GM12878 (cell line): ENCODE measurements around the gene AKT1.

ENCODE experiments used
- CREB1 ChIP-seq: IDR thresholded peaks from 2 replicates; pipeline ENCODE4 v1.6.1; 2012; ENCODE audit warnings: low read depth, mild to moderate bottlenecking, inconsistent platforms
- HDAC2 ChIP-seq: fragments of 200-600 bp; sonication (generic); IDR thresholded peaks from 2 replicates; pipeline ENCODE4 v1.6.1; 2017
- KDM1A ChIP-seq: fragments of 200-600 bp; sonication (generic); IDR thresholded peaks from 2 replicates; pipeline ENCODE4 v1.6.1; 2016; ENCODE audit warnings: borderline replicate concordance
- SIN3A ChIP-seq: IDR thresholded peaks from 2 replicates; pipeline ENCODE4 v1.6.1; 2012; ENCODE audit warnings: low read depth, low read length, improper control_type of control experiment
- TAF1 ChIP-seq: IDR thresholded peaks from 2 replicates; pipeline ENCODE4 v1.6.1; 2011; ENCODE audit warnings: mild to moderate bottlenecking, low read depth, low read length, borderline replicate concordance
- TF ChIP-seq, protein P1 (sequence below): IDR thresholded peaks from 2 replicates; pipeline ENCODE4 v1.6.1; 2012; ENCODE audit warnings: mild to moderate bottlenecking, low read depth, low read length

DNA sequence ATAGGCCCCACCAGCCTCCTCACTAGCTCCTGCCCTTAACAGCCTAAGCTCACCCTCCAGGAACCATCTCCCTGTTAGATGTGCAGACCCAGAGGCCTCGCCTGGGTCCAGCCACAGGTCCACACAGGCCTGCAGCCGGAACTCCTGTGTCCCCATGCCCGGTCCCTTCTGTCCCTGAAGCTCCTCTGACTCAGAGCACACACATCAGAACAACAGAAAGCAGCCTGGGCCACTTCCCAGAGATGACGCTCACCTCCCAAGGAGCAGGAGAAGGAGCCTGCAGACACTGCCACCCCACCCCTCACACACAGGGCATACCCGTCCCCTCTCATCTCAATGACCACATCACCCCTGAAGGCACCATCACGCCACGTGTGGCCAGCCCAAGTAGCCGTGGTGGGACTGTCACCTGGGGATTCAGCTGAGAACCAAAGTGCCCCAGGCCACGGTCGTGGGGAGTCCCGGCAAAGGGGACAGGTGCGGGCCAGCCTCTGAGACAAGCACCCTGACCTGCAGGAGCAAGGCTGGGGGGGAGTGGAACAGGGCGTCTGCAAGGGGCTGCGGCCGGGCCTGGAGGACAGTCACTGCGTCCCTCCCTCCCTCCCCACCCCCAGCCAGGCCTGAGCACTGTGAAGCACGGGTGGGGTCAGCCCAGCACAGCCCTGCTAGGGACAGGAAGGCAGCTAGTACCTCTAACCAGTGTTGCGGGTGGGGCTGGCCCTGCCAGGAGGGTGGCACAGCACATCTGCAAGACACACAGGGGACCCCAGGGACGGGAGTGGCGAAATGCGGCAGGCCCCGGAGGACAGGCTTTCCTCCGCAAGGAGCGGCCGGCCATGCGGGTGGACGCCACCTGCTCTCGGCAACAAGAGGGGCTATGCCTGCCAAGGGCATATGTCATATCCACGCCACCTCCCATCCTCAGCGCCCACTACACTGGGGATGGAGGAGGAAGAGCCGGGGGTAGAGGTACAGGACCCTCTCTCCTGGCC lies 5.5 kb downstream of the AKT1 start:
- TF ChIP-seq TAF1 (no peak), HDAC2 (no peak), KDM1A (no peak), CREB1 (no peak), SIN3A (no peak)
- TF ChIP-seq, protein P1, sequence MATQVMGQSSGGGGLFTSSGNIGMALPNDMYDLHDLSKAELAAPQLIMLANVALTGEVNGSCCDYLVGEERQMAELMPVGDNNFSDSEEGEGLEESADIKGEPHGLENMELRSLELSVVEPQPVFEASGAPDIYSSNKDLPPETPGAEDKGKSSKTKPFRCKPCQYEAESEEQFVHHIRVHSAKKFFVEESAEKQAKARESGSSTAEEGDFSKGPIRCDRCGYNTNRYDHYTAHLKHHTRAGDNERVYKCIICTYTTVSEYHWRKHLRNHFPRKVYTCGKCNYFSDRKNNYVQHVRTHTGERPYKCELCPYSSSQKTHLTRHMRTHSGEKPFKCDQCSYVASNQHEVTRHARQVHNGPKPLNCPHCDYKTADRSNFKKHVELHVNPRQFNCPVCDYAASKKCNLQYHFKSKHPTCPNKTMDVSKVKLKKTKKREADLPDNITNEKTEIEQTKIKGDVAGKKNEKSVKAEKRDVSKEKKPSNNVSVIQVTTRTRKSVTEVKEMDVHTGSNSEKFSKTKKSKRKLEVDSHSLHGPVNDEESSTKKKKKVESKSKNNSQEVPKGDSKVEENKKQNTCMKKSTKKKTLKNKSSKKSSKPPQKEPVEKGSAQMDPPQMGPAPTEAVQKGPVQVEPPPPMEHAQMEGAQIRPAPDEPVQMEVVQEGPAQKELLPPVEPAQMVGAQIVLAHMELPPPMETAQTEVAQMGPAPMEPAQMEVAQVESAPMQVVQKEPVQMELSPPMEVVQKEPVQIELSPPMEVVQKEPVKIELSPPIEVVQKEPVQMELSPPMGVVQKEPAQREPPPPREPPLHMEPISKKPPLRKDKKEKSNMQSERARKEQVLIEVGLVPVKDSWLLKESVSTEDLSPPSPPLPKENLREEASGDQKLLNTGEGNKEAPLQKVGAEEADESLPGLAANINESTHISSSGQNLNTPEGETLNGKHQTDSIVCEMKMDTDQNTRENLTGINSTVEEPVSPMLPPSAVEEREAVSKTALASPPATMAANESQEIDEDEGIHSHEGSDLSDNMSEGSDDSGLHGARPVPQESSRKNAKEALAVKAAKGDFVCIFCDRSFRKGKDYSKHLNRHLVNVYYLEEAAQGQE = no peak
